ENCODE results near the gene RASSF4.

The RASSF4 gene

DNA sequence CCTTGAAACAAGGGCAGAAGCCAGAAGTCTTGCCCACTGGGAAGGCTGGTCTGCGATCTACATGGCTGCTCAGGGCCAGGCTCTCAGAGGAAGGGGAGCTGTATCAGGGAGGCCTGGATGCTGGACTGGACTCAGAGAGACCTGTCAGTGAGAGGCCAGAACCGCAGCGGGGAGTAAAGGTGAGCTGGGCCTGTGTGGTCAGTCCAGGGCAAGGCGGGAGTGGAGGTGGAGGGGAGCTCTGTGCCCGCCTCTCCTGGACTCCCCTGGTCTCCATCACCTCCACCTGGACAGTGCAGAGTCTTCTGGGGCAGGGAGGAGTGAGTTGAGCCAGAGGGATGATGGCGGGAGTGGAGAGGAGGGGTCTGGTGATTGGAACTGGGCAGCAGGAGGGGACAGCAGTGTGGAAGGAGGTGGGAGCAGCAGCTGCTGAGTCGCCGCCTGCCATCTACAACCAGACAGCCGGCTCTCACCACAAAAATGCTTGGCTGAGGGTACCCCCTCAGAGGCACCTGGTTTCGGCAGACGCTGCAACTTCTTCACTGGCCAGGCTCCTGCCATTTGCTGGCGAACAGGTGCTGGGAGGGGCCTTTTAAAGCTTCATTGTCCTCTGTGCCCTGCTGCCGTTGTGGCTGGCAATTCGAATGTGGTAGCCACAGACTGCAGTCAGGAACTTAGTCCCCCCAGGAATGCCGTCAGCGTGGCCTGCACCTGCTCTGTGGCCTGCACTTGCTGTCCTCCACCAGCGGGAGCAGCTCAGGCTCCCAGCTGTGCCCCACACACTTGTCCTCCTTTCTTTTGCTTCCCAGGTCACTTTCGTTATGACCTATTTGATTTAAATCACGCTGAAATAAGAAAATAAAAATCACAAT, 3.5 kb downstream of the RASSF4 start:
- no peak for DNase-seq (ENCODE audit: low read depth in 1 of 2, low spot score in 1 of 2)

- no peak for DNase-seq (ENCODE audit: low read depth in 1 of 2, low spot score in 1 of 2)
These were observed 4.4 kb downstream of the RASSF4 start for GRCh38 chr10:44963772-44964633.

- DNase-seq (ENCODE audit: low read depth in 1 of 2, low spot score in 1 of 2): no peak
These were observed 5.5 kb downstream of the RASSF4 start for GRCh38 chr10:44965104-44965503.

DNA sequence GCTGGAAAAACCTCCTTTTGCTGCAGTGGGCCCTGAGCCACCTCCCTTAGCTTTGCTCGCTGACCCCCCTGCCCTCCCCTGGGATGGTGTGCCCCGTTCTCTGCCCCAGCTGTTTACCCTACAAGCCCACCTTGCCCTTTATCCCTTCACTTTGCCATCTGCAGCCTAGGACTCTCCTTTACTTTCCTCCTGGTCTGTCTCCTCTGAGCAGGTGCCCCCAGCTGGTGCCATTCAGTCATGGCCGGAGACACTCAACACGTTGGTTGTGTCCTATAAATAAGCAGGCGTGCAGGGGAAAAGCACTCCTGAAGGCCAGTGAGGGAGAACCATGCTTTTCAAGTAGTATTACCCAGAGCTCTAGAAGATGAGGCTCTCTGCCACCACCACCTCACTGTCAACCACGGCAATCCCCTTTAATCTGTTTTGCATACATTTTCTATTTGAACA, 6.1 kb downstream of the RASSF4 start:
- DNase-seq (ENCODE audit: low read depth in 1 of 2, low spot score in 1 of 2): no peak

DNA sequence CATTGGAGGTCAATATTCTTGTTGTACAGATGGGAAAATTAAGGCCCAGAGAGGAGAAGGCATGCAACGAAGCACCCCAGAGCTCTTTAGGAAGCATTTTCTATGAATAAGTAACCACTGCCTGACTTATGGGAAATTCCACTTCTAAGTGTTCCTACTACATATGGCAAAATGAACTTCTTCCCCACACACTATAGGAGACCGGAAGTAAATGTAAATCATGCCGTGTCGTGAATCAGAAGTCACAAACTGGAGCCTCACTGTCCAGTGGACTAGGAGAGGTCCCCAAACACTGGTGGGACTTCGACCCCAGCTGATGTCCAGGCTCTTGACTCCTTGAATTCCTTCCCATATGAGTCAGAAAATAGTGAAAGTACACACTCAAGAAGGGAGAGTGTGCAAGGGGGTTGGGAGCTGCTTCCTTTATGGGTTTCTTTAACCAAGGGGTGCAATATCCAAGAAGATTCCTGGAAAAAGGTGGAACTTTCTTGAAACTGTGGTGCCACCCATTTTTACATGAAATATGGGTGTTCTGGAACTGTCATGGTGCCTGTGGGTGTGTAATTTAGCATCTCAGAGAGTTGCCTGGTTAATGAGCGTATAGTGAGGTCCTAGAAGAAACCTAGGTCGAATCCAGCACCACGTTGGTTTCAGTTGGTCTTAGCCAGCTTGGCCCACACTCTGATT, 6.7 kb downstream of the RASSF4 start:
- no peak for DNase-seq (ENCODE audit: low read depth in 1 of 2, low spot score in 1 of 2)

DNA sequence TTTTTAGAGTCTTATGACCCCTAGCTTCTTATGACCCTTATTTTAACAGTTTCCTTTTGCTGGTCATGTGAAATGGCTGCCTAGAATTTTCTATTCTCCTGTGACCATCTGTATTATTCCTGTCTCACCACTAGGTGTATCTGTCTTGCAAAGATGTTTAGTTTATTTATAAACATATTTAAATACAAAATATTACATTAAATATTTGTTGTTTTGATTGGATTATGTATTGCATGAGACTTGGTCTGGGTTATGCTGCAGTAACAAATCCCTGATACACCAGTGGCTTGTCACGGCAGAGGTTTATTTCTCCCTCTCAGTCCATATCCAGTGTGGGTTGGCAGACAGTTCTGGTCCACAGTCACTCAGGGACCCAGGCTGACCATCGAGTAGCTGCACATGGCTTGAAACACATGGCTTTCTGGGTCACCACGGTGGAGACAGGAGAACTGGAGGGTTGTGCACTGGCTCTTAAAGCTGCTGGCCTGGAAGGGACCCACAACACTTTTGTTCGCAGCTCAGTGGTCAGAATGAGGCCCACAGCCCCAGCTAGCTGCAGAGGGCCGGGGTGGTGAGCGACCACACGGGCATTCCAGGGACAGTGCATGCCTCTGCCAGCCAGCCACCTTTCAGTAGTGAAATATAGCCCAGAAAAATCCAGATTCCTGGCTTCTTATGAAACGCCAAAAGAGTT, 7.4 kb downstream of the RASSF4 start:
- no peak for DNase-seq (ENCODE audit: low read depth in 1 of 2, low spot score in 1 of 2)

DNA sequence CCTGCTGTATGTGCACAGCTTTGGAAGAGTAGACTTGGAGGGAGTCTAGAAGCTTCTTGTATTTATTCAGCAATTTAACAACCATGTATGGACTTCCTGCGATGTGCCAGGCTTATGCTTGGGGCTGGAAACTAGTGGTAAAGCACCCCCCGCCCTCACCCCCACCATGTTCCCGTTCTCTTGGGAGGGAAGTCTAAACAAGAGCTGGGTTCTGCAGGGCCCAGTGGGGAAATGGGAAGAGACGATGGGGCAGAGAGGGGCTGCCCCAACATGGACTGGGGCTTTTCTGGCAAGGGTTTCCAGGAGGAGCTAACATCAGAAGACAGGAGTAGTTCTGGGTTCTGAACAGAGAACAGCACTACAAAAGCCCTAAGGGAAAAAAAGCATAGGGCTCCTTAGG, 8.0 kb downstream of the RASSF4 start:
- DNase-seq (ENCODE audit: low read depth in 1 of 2, low spot score in 1 of 2): no peak

GRCh38 chr10:44968091-44968490, 8.5 kb downstream of the RASSF4 start:
- no peak for DNase-seq (ENCODE audit: low read depth in 1 of 2, low spot score in 1 of 2)

GRCh38 chr10:44968500-44969400, 9.1 kb downstream of the RASSF4 start:
- no peak for DNase-seq (ENCODE audit: low read depth in 1 of 2, low spot score in 1 of 2)

DNA sequence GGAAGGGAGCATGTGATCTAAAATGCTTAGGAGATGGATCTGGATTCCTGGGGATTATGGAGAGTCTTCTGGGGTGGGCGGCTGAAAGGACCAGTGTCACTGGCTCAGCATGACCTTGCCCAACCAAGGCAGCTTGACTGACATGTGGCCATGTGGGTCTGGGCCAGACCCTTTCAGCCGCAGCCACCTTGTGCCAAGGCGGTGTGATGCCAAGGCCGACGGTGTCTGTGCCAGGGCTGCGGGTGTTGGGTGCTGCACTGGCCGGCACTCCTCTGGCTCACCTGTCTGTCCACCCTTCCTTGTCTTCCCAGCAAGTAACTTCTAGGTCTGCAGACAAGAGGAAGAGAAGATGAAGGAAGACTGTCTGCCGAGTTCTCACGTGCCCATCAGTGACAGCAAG, 10.3 kb downstream of the RASSF4 start:
- no peak for DNase-seq (ENCODE audit: low read depth in 1 of 2, low spot score in 1 of 2)

- no peak for DNase-seq (ENCODE audit: low read depth in 1 of 2, low spot score in 1 of 2)
These were observed 11.3 kb downstream of the RASSF4 start for GRCh38 chr10:44970812-44971395.

DNA sequence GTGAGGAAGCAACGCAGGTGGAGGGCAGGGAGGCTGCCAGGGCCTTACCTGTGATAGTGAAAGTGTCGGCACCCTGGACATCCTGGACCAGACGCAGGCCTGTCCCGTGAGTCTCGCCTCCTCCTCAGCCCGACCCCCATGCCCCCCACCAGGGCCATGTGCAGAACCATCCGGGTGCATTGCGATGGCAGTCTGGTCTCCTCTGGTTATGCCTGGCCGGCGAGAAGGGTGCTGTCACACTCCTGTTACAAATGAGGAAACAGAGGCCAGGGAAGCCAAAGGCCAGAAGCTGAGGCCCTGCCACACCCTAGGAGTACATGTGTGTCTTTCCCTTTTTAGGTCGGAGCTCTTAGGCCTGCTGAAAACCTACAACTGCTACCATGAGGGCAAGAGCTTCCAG, 11.8 kb downstream of the RASSF4 start:
- DNase-seq (ENCODE audit: low read depth in 1 of 2, low spot score in 1 of 2): no peak

- no peak for DNase-seq (ENCODE audit: low read depth in 1 of 2, low spot score in 1 of 2)
These were observed 12.5 kb downstream of the RASSF4 start for GRCh38 chr10:44971935-44972757.

- DNase-seq (ENCODE audit: low read depth in 1 of 2, low spot score in 1 of 2): no peak
These were observed 13.3 kb downstream of the RASSF4 start for GRCh38 chr10:44972874-44973306.

- no peak for DNase-seq (ENCODE audit: low read depth in 1 of 2, low spot score in 1 of 2)
These were observed 13.9 kb downstream of the RASSF4 start for GRCh38 chr10:44973323-44974081.

DNA sequence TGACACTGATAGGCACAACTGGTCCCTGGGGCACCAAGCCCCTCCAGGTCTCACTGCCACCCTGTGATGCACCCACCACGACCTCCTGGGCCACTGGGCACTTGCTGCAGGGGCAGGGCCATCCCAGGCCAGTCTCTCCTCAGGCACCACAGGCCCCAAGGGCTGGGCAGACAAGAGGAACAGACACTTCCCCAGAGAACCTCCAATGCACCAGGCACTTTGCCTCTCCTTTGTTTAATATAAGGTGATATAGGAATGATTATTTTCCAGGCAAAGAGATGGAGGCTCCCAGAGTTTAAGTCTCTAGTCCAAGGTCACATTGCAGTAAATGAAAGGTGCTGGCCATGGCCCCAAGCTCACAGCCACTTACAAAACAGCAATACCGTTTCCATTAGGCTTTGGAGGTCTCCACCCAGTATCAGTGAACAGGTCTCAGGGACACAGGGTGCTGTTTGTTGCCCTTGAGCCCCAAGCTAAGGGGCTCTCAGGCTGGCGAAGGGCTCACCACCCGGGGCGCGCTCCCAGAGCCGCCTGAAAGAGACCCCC, 14.6 kb downstream of the RASSF4 start:
- DNase-seq (ENCODE audit: low read depth in 1 of 2, low spot score in 1 of 2): no peak

DNA sequence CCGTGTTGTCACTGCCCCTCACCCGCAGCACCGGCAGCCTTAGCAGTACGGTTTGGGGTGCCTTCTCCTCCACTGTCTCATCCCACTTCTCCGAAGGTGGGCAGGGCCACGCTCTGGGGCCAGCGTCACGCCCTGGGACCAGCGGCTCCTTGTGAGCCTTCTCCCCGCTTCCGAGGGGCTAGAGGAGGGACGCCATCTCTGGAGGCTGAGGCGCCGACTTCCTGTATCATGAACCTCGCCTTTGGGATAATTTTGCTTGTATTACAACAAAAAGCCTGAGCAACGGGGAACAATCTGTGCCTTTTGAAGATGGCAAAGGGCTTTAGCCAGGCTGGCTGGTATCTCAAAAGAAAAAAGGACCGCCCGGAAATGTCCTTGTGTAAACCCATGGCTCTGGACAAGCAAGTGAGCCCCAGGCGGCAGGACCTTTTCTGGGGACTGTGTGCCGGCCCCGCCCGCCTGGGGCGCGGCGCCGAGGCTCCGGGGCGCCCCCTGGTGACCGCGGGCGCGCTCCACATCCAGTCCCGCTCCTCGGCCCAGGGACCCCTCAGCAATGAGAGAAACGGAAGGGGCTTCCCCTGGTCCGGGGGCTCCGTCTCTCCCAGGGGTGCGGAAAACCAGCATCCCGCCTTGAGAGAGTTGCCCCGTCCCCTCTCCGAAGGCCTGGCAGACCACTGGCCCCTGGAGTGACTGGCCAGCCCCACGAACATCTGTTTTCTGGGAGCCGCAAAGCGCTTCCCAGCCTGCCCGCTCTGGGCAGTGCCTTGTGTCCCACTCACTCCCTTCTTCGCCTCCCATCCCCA, 15.2 kb downstream of the RASSF4 start:
- peak; percentile 41 to 49 for DNase-seq (ENCODE audit: low read depth in 1 of 2, low spot score in 1 of 2)

Data from activated CD4-positive, alpha-beta T cell treated with anti-CD3 and anti-CD28 coated beads, Interleukin-2, amount 50 U/mL, for 24 hours (primary cell).